Stimulated activated naive CD4-positive, alpha-beta T cell treated with Interleukin-2 at 50 U/mL for 16 hours (primary cell): Measurements from ENCODE around the gene PCDHA13.
"Not testable (repeated sequence)": the region's sequence is repeated elsewhere in the genome, so short reads cannot be mapped to it uniquely, and the experiment has no call there.

ENCODE experiments used
- DNase-seq: peaks from one replicate; lab custom pipeline; 2025; lab: John Stamatoyannopoulos, UW

The PCDHA13 gene, protein sequence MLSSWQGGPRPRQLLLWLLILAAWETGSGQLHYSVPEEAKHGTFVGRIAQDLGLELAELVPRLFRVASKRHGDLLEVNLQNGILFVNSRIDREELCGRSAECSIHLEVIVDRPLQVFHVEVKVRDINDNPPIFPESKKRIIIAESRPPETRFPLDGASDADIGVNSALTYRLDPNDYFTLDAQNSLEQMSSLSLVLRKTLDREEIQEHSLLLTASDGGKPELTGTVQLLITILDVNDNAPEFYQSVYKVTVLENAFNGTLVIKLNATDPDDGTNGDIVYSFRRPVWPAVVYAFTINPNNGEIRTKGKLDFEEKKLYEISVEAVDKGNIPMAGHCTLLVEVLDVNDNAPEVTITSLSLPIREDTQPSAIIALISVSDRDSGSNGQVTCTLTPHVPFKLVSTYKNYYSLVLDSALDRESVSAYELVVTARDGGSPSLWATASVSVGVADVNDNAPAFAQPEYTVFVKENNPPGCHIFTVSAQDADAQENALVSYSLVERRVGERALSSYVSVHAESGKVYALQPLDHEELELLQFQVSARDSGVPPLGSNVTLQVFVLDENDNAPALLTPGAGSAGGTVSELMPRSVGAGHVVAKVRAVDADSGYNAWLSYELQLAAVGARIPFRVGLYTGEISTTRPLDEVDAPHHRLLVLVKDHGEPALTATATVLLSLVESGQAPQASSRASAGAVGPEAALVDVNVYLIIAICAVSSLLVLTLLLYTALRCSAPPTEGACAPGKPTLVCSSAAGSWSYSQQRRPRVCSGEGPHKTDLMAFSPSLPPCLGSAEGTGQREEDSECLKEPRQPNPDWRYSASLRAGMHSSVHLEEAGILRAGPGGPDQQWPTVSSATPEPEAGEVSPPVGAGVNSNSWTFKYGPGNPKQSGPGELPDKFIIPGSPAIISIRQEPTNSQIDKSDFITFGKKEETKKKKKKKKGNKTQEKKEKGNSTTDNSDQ

DNA sequence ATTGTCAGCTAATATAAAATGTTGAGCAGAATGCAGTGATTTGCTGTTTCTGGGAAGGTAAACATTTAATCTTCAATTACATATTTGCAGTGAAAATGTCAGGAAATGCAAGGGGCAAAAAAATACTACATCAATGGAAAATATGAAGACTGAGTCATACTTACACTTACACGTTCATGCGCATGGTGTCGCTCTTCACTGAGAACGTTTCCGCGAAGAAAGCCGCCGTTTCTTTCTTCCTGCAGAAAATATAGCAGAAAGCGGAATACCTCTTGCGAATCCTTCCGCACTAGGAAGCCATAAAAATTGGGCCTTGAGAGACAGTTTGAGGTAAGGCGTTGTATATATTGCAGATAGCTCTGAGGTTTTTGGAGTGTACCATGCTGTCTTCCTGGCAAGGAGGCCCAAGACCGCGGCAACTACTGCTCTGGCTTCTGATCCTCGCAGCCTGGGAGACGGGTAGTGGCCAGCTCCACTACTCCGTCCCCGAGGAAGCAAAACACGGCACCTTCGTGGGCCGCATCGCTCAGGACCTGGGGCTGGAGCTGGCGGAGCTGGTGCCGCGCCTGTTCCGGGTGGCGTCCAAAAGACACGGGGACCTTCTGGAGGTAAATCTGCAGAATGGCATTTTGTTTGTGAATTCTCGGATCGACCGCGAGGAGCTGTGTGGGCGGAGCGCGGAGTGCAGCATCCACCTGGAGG lies at the start of gene PCDHA13:
Gene PCDHA13, plus strand, starts transcription at position 236 of the 702 bp plus-strand sequence. Its CDS starts 145 bp downstream, at position 381.
- DNase-seq = no peak

DNA sequence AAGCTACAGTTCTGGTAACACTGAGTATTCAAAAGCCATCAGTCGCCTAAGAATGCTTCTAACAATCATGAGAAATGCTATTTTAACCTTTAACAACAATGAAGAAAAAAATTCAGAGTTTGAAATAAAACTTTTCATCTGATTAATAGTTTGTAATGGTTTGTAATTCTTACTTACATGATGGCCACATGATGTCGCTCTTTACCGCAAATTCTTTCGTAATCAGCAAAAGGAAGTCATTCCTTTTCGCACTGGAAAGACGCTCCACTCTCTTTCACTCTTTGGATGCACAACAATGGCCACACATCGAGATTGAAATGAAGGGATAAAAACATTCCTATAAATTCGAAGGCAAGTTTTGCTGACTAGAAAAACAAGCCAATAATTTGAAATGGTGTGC lies 47.9 kb upstream of the PCDHA13 start, which contains the start of gene PCDHA7:
Gene PCDHA7, plus strand, starts transcription at position 277 of the 400 bp plus-strand sequence. Its CDS starts 115 bp downstream, at position 392.
- DNase-seq = no peak

- DNase-seq = not testable (repeated sequence)
Measured at GRCh38 chr5:140834439-140835008, 47.4 kb upstream of the PCDHA13 start.

- DNase-seq = no peak
Measured at GRCh38 chr5:140835622-140836510, 46.1 kb upstream of the PCDHA13 start.

GRCh38 chr5:140840978-140841962 lies 40.7 kb upstream of the PCDHA13 start, which contains the start of gene PCDHA8:
PCDHA8 (plus strand) TSS chr5:140841187; CDS start chr5:140841322, 135 bp downstream.
- DNase-seq = no peak

DNA sequence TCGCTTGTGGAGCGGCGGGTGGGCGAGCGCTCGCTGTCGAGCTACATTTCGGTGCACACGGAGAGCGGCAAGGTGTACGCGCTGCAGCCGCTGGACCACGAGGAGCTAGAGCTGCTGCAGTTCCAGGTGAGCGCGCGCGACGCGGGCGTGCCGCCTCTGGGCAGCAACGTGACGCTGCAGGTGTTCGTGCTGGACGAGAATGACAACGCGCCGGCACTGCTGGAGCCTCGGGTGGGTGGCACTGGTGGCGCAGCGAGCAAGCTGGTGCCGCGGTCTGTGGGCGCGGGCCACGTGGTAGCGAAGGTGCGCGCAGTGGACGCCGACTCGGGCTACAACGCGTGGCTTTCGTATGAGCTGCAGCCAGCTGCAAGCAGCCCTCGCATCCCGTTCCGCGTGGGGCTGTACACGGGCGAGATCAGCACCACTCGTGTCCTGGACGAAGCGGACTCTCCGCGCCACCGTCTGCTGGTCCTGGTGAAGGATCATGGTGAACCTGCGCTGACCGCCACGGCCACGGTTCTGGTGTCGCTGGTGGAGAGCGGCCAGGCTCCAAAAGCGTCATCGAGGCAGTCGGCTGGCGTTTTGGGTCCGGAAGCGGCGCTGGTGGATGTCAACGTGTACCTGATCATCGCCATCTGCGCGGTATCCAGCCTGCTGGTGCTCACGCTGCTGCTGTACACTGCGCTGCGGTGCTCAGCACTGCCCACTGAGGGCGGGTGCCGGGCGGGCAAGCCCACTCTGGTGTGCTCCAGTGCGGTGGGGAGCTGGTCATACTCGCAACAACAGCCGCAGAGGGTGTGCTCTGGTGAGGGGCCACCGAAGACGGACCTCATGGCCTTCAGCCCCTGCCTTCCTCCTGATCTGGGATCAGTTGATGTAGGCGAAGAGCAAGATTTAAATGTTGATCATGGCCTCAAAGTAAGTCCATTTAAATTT lies 38.9 kb upstream of the PCDHA13 start:
- DNase-seq = no peak

DNA sequence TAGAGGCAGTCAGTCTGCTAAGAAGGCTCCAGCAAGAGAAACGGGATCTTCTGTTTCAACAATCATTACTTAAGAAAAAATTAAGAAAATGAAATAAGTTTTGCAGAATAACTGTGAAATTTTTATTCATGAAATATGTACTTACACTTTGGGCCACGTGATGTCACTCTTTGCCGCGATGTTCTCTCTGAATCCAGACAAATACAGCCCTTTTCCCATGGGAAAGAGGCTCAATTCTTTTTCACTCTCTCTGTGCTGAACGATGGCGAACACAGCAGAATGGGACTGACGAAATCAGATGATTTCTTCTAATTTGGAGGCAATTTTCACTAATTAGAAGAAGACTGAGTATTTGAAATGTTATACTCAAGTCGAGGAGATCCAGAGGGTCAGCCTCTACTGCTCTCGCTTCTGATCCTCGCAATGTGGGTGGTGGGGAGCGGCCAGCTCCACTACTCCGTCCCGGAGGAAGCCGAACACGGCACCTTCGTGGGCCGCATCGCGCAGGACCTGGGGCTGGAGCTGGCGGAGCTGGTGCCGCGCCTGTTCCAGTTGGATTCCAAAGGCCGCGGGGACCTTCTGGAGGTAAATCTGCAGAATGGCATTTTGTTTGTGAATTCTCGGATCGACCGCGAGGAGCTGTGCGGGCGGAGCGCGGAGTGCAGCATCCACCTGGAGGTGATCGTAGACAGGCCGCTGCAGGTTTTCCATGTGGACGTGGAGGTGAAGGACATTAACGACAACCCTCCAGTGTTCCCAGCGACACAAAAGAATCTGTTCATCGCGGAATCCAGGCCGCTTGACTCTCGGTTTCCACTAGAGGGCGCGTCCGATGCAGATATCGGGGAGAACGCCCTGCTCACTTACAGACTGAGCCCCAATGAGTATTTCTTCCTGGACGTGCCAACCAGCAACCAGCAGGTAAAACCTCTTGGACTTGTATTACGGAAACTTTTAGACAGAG lies 33.5 kb upstream of the PCDHA13 start, which contains the start of gene PCDHA9:
Gene PCDHA9, plus strand, starts transcription at position 244 of the 964 bp plus-strand sequence. Its CDS starts 114 bp downstream, at position 358.
- DNase-seq = not testable (repeated sequence)

DNA sequence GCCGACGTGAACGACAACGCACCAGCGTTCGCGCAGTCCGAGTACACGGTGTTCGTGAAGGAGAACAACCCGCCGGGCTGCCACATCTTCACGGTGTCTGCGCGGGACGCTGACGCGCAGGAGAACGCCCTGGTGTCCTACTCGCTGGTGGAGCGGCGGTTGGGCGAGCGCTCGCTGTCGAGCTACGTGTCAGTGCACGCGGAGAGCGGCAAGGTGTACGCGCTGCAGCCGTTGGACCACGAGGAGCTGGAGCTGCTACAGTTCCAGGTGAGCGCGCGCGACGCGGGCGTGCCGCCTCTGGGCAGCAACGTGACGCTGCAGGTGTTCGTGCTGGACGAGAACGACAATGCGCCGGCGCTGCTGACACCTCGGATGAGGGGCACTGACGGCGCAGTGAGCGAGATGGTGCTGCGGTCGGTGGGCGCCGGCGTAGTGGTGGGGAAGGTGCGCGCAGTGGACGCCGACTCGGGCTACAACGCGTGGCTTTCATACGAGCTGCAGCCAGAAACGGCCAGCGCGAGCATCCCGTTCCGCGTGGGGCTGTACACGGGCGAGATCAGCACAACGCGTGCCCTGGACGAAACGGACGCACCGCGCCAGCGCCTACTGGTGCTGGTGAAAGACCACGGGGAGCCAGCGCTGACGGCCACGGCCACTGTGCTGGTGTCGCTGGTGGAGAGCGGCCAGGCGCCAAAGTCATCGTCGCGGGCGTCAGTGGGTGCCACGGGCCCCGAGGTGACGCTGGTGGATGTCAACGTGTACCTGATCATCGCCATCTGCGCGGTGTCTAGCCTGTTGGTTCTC lies 31.9 kb upstream of the PCDHA13 start:
- DNase-seq = not testable (repeated sequence)

DNA sequence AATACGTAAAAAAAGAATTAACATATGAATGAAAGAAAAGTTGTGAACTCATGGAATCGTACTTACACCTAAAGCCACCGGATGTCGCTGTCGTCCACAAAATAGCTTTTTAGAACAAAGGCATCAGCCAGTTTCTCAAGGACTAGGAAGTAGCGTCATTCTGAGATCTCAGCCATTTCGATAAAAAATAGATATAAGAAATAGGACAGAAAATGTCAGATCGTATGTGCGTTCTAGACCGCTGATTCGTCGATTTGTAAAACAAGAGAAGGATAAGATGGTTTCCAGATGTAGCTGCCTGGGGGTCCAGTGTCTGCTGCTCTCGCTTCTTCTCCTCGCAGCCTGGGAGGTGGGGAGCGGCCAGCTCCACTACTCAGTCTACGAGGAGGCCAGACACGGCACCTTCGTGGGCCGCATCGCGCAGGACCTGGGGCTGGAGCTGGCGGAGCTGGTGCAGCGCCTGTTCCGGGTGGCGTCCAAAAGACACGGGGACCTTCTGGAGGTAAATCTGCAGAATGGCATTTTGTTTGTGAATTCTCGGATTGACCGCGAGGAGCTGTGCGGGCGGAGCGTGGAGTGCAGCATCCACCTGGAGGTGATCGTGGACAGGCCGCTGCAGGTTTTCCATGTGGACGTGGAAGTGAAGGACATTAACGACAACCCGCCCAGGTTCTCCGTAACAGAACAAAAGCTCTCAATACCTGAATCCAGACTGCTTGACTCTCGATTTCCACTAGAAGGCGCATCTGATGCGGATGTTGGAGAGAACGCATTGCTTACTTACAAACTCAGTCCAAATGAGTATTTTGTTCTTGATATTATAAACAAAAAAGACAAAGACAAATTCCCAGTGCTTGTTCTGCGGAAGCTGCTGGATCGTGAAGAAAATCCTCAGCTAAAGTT lies 25.9 kb upstream of the PCDHA13 start, which contains the start of gene PCDHA10:
Gene PCDHA10, plus strand, starts transcription at position 126 of the 903 bp plus-strand sequence. Its CDS starts 152 bp downstream, at position 278.
- DNase-seq = no peak

- DNase-seq = no peak
Measured at GRCh38 chr5:140857177-140857986, 24.5 kb upstream of the PCDHA13 start.

DNA sequence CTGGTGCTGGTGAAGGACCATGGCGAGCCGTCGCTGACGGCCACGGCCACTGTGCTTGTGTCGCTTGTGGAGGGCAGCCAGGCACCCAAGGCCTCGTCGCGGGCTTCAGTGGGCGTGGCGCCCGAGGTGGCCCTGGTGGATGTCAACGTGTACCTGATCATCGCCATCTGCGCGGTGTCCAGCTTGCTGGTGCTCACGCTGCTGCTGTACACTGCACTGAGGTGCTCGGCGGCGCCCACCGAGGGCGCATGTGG lies 24.0 kb upstream of the PCDHA13 start:
- DNase-seq = no peak

DNA sequence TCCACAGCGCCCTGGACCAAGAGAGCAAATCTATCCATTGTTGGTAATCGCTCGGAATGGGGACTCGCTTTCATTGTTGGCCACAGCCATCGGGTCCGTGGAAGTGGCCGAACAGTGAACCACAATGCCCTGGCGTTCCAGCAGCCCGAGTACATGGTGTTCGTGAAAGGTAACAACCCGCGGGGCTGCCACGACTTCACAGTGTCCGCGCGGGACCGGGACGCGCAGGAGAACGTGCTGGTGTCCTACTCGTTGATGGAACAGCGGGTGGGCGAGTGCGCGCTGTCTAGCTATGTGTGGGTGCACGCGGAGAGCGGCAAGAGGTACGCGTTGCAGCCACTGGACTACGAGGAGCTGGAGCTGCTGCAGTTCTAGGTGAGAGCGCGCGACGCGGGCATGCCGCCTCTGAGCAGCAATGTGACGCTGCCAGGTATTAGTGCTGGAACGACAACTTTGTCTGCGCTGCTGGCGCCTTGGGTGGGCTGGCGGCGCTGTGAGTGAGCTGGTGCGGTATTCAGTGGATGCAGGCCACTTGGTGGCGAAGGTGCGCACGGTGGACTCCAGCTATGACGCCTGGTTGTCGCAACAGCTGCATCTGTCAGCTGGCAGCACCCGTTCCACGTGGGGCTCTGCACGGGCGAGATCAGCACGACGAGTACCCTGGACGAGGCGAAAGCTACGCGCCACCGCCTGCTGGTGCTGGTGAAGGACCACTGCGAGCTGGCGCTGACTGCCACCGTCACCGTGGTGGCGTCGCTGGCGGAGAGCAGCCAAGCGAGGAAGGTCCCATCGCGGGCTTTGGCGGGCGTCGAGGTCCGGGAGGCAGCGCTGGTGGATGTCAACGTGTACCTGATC lies 19.3 kb upstream of the PCDHA13 start:
- no peak for DNase-seq
